ENCODE results near the gene KRTAP10-1.
"Not testable (repeated sequence)": the region's sequence is repeated elsewhere in the genome, so short reads cannot be mapped to it uniquely, and the experiment has no call there.

The KRTAP10-1 gene

GRCh38 chr21:44506279-44507255, 33.4 kb downstream of the KRTAP10-1 start:
- ChIA-PET CTCF (no interaction called here), POLR2A (no interaction called here)
- TF ChIP-seq, protein P1, sequence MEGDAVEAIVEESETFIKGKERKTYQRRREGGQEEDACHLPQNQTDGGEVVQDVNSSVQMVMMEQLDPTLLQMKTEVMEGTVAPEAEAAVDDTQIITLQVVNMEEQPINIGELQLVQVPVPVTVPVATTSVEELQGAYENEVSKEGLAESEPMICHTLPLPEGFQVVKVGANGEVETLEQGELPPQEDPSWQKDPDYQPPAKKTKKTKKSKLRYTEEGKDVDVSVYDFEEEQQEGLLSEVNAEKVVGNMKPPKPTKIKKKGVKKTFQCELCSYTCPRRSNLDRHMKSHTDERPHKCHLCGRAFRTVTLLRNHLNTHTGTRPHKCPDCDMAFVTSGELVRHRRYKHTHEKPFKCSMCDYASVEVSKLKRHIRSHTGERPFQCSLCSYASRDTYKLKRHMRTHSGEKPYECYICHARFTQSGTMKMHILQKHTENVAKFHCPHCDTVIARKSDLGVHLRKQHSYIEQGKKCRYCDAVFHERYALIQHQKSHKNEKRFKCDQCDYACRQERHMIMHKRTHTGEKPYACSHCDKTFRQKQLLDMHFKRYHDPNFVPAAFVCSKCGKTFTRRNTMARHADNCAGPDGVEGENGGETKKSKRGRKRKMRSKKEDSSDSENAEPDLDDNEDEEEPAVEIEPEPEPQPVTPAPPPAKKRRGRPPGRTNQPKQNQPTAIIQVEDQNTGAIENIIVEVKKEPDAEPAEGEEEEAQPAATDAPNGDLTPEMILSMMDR (IDR thresholded peaks at IDR 0.05; ENCODE audit: control extremely low read depth, extremely low read depth, low read depth, missing control alignments), result no peak
- no peak for DNase-seq (ENCODE audit: extremely low spot score)

- TF ChIP-seq, protein P1 (IDR thresholded peaks at IDR 0.05; ENCODE audit: control extremely low read depth, extremely low read depth, low read depth, missing control alignments), result no peak
- no peak for DNase-seq (ENCODE audit: extremely low spot score)
- ChIA-PET CTCF (interaction anchor here (0.7 kb wide), 1 partner anchor 288 kb away, joined by 4 read pairs; no protein-coding TSS in a partner anchor), POLR2A (no interaction called here)
Measured at GRCh38 chr21:44505673-44506278, 34.2 kb downstream of the KRTAP10-1 start.

DNA sequence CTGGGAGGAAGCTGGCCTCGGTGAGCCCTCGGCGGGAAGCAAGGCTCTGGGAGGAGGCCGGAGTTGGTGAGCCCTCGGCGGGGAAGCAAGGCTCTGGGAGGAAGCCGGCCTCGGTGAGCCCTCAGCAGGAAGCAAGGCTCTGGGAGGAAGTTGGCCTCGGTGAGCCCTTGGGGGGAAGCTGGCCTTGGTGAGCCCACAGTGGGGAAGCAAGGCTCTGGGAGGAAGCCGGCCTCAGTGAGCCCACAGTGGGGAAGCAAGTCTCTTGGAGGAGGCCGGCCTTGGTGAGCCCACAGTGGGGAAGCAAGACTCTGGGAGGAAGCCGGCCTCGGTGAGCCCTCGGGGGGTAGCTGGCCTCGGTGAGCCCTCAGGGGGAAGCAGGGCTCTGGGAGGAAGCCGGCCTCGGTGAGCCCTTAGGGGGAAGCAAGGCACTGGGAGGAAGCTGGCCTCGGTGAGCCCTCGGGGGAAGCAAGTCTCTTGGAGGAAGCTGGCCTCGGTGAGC, 36.0 kb downstream of the KRTAP10-1 start:
- ChIA-PET POLR2A (interaction anchor here (0.7 kb wide), 1 partner anchor 290 kb away, joined by 4 read pairs; no protein-coding TSS in a partner anchor), CTCF (no interaction called here)
- TF ChIP-seq, protein P1 (IDR thresholded peaks at IDR 0.05; ENCODE audit: control extremely low read depth, extremely low read depth, low read depth, missing control alignments), result no peak
- no peak for DNase-seq (ENCODE audit: extremely low spot score)

- DNase-seq (ENCODE audit: extremely low spot score); CTCF ChIA-PET: not testable (repeated sequence)
- POLR2A ChIA-PET, result interaction anchor here (0.7 kb wide), 1 partner anchor 290 kb away, joined by 4 read pairs; no protein-coding TSS in a partner anchor
Measured at GRCh38 chr21:44503006-44503889, 36.7 kb downstream of the KRTAP10-1 start.

GRCh38 chr21:44502171-44502958, 37.6 kb downstream of the KRTAP10-1 start:
- POLR2A ChIA-PET, result no interaction called here
- TF ChIP-seq, protein P1 (IDR thresholded peaks at IDR 0.05; ENCODE audit: control extremely low read depth, extremely low read depth, low read depth, missing control alignments), result no peak
- DNase-seq (ENCODE audit: extremely low spot score), result no peak
- CTCF ChIA-PET, result interaction anchor here (1.1 to 1.9 kb wide), 5 partner anchors 8 to 382 kb away, joined by 3 to 10 read pairs (median 4); no protein-coding TSS in a partner anchor

DNA sequence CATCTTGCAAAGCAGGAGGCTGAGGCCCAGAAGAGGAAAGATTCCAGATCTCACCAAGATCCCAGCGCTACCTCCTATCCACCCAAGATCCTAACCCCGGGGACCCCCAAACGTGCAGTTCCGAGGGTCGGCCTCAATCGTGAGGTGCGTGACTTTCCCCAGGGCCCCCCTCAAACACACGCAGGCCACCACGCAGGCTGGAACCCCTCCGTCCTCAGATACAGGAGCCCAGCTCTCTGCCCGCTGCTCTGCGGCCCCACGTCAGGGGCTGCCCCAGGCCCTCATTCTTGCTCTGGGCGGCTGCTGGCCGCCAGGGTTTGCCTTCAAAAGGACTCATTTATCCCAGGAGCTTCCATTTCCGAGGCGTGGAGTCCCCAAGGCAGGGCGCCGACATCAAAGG, 39.9 kb downstream of the KRTAP10-1 start:
- ChIA-PET CTCF (interaction anchor here (1.4 kb wide), 1 partner anchor 10 kb away, joined by 5 read pairs; no protein-coding TSS in a partner anchor), POLR2A (no interaction called here)
- no peak for DNase-seq (ENCODE audit: extremely low spot score)
- TF ChIP-seq, protein P1 (IDR thresholded peaks at IDR 0.05; ENCODE audit: control extremely low read depth, extremely low read depth, low read depth, missing control alignments), result no peak

Measured in GM10248 (cell line).